Activated naive CD4-positive, alpha-beta T cell treated with anti-CD3 and anti-CD28 coated beads, Interleukin-2, amount 50 U/mL, for 16 hours (primary cell): ENCODE results near the gene LCK.
"Not testable (repeated sequence)": the region's sequence is repeated elsewhere in the genome, so short reads cannot be mapped to it uniquely, and the experiment has no call there.

ENCODE experiments used
- DNase-seq: peaks from one replicate; pipeline ENCODE4 v3.0.0-alpha.2; 2020

Gene LCK

GRCh38 chr1:32240140-32240951 lies 10.7 kb upstream of the LCK start:
- DNase-seq: peak; percentile 53

- peak; percentile 44 for DNase-seq
Observed at GRCh38 chr1:32241001-32241763, 9.9 kb upstream of the LCK start.

GRCh38 chr1:32242341-32242851 lies 8.7 kb upstream of the LCK start:
- DNase-seq: no peak

- no peak for DNase-seq
Observed at GRCh38 chr1:32246888-32247273, 4.2 kb upstream of the LCK start, which contains the start of gene FAM167B. Gene FAM167B, plus strand, starts transcription at chr1:32247222. Its CDS starts 200 bp downstream, at chr1:32247422.

GRCh38 chr1:32247452-32247851 lies 3.6 kb upstream of the LCK start:
- no peak for DNase-seq

- peak; percentile 80 for DNase-seq
Observed at GRCh38 chr1:32247983-32248889, 2.8 kb upstream of the LCK start.

- peak; percentile 74 for DNase-seq
Observed at GRCh38 chr1:32249831-32250525, 1.1 kb upstream of the LCK start.

- DNase-seq: no peak
Observed at GRCh38 chr1:32255072-32256071, 4.3 kb downstream of the LCK start.

- DNase-seq: no peak
Observed at GRCh38 chr1:32256473-32257226, 5.6 kb downstream of the LCK start.

GRCh38 chr1:32257227-32257508 lies 6.1 kb downstream of the LCK start:
- no peak for DNase-seq

GRCh38 chr1:32263236-32263593 lies 12.2 kb downstream of the LCK start:
- not testable (repeated sequence) for DNase-seq

GRCh38 chr1:32263744-32264143 lies 12.7 kb downstream of the LCK start:
- DNase-seq: no peak

- no peak for DNase-seq
Observed at GRCh38 chr1:32265846-32266245, 14.8 kb downstream of the LCK start.

GRCh38 chr1:32266921-32267591 lies 16.0 kb downstream of the LCK start:
- no peak for DNase-seq

GRCh38 chr1:32269744-32270143 lies 18.7 kb downstream of the LCK start:
- no peak for DNase-seq

GRCh38 chr1:32272557-32273390 lies 21.7 kb downstream of the LCK start:
- DNase-seq: peak; percentile 40

- peak; percentile 84 for DNase-seq
Observed at GRCh38 chr1:32273391-32274208, 22.5 kb downstream of the LCK start.
